GM12891 (cell line): ENCODE results near the gene RRP8.

ENCODE experiments used
- DNase-seq: peaks from one replicate; pipeline ENCODE4 v3.0.0; 2011; ENCODE audit warnings: low spot score; ENCODE audit not compliant: insufficient read length
- FAIRE-seq: peaks from 2 replicates; lab custom pipeline; 2011; peaks lifted over from hg19 to GRCh38; lab: Jason Lieb, UNC
- PAX5 ChIP-seq: IDR thresholded peaks from 2 replicates; pipeline ENCODE4 v1.6.1; 2011; ENCODE audit warnings: low read length, moderate library complexity, mild to moderate bottlenecking; ENCODE audit not compliant: insufficient read depth, severe bottlenecking
- POLR2A ChIP-seq: IDR thresholded peaks from 2 replicates; pipeline ENCODE4 v1.6.1; 2011; ENCODE audit warnings: low read depth, low read length, control low read depth
- POLR2AphosphoS5 ChIP-seq: IDR thresholded peaks from 2 replicates; pipeline ENCODE4 v1.6.1; 2011; ENCODE audit warnings: low read depth, low read length, control low read depth
- POU2F2 ChIP-seq: IDR thresholded peaks from 2 replicates; pipeline ENCODE4 v1.6.1; 2011; ENCODE audit warnings: low read depth, mild to moderate bottlenecking, control low read depth, low read length, moderate library complexity
- SPI1 ChIP-seq: IDR thresholded peaks from 2 replicates; pipeline ENCODE4 v1.6.1; 2011; ENCODE audit warnings: low read depth, low read length, control low read depth
- TAF1 ChIP-seq: IDR thresholded peaks from 2 replicates; pipeline ENCODE4 v1.6.1; 2011; ENCODE audit warnings: low read depth, low read length, control low read depth

The RRP8 gene

GRCh38 chr11:6602096-6602940, 1.1 kb downstream of the RRP8 start:
- TF ChIP-seq SPI1 (no peak), PAX5 (no peak), TAF1 (no peak), POLR2AphosphoS5 (no peak), POLR2A (no peak), POU2F2 (no peak)
- DNase-seq (no peak), FAIRE-seq (no peak)

GRCh38 chr11:6601041-6601461, 2.4 kb downstream of the RRP8 start:
- no peak for DNase-seq
- no peak for FAIRE-seq
- TF ChIP-seq POU2F2 (no peak), PAX5 (no peak), TAF1 (no peak), POLR2AphosphoS5 (no peak), SPI1 (no peak), POLR2A (no peak)

DNA sequence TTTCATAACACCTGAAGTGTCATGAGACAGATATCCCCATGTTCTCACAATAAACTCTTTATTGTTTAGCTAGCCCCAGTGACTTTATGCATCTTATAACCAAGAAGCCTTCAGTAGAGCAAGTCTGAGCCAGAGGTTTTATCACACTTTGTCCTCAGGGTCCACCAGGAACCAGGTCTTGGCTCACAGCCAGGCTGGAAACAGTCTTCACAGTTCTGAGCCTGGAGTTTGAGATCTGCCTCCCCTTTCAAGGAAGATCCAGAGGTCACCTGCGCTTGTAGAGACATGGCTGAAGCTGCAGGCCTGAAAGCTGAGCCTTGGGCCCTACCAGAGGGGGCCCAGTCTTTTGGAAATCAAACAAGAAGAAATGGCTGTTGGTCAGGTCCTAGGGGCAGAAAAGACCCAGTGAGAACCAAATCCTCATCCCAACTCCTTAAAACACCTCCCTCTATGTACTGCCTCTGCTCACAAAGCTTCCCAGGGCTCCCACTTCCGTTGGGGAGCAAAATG, 3.5 kb downstream of the RRP8 start:
- DNase-seq (no peak), FAIRE-seq (no peak)
- TF ChIP-seq TAF1 (no peak), SPI1 (no peak), POU2F2 (no peak), PAX5 (no peak), POLR2AphosphoS5 (no peak), POLR2A (no peak)

DNA sequence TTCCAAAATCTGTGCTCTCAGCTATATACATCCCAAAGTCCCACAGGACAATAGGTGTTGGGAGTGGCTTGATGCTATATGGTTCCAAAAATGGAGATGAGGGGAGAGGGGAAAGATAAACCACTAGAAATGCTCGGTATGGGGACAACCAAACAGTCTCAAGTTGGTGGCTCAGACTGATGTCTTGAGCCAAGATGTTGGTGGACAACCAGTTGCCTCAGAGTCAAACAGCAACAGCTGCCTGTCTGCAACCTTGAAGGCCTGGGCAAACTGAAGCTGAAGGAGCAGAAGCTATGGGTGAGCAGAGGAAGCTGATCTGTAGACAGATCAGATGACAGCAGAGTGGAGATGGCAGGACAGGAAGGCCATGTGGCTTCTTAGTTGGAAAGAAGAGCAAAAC, 4.0 kb downstream of the RRP8 start:
- TF ChIP-seq TAF1 (no peak), POU2F2 (no peak), PAX5 (no peak), POLR2A (no peak), POLR2AphosphoS5 (no peak), SPI1 (no peak)
- DNase-seq, result no peak

DNA sequence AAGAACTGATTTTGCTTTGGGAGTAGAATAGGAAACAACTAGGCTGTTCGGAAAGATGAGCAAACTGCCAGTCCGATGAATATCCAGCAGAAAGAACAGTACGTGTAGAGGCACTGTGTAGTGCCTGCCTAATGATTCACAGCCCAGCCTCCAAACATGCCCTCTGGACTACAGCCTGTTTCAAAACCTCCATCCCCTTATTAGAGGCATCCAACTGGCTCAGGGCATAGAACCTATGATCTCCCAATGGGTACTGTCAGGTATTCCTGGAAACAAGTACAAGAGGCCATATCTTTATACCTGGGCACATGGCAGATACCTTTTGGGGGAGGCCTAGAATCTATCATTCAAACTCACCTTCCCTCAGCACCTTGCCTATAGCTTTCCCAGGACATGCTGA, 4.9 kb downstream of the RRP8 start:
- no peak for TF ChIP-seq POU2F2
- no peak for TF ChIP-seq SPI1
- TF ChIP-seq POLR2AphosphoS5, result no peak
- TF ChIP-seq POLR2A, result no peak
- no peak for TF ChIP-seq PAX5
- TF ChIP-seq TAF1, result no peak
- FAIRE-seq, result no peak
- DNase-seq, result no peak

More for the DNA sequence above, 4.0 kb downstream of the RRP8 start:
- FAIRE-seq, result no peak

- TF ChIP-seq TAF1, result no peak
- TF ChIP-seq SPI1, result no peak
- no peak for TF ChIP-seq POLR2AphosphoS5
- TF ChIP-seq PAX5, result no peak
- no peak for TF ChIP-seq POU2F2
- no peak for TF ChIP-seq POLR2A
- FAIRE-seq (no peak), DNase-seq (no peak)
Observed at GRCh38 chr11:6596239-6596877, 7.1 kb downstream of the RRP8 start.

- no peak for DNase-seq
- TF ChIP-seq POU2F2, result no peak
- no peak for TF ChIP-seq SPI1
- no peak for TF ChIP-seq PAX5
- TF ChIP-seq POLR2A, result no peak
- no peak for TF ChIP-seq POLR2AphosphoS5
- TF ChIP-seq TAF1, result no peak
- no peak for FAIRE-seq
Observed at GRCh38 chr11:6594142-6594768, 9.2 kb downstream of the RRP8 start.

DNA sequence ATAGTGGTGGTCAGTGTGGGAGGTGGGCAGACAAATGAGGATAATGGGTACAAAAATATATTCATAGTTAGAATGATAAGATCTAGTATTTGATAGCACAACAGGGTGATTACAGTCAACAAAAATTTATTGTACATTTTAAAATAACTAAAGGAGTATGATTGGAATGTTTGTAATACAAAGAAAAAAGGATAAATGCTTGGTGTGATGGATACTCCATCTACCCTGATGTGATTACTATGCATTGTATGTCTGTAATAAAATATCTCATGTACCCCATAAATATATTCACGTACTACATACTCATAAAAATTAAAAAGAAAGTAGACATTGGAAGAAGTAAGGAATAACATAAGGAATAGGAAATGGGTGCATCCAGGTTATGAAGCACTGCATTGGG, 15.4 kb downstream of the RRP8 start:
- no peak for TF ChIP-seq SPI1
- TF ChIP-seq TAF1, result no peak
- no peak for TF ChIP-seq POLR2AphosphoS5
- no peak for TF ChIP-seq PAX5
- DNase-seq, result no peak
- no peak for FAIRE-seq
